Ovary (tissue), 3 donors: ENCODE measurements around the gene GET4.

ENCODE experiments used
- POLR2A ChIP-seq: fragments of 450-650 bp; IDR thresholded peaks from one replicate; pipeline ENCODE4 v1.6.1; 2017; ENCODE audit warnings: antibody characterized with exemption, mild to moderate bottlenecking, moderate library complexity
- TF ChIP-seq, protein P1 (sequence below), 3 donors: fragments of 450-650 bp in 2 of 3; fragments of 200-600 bp in 1 of 3; IDR thresholded peaks; one replicate each; pipeline versions ENCODE4 v1.5.1 to v1.8.0; 2016 to 2022; ENCODE audit warnings: antibody characterized with exemption in 3 of 3, mild to moderate bottlenecking in 1 of 3
- donor health status: DM: no; HTN: no; CAD: no.

DNA sequence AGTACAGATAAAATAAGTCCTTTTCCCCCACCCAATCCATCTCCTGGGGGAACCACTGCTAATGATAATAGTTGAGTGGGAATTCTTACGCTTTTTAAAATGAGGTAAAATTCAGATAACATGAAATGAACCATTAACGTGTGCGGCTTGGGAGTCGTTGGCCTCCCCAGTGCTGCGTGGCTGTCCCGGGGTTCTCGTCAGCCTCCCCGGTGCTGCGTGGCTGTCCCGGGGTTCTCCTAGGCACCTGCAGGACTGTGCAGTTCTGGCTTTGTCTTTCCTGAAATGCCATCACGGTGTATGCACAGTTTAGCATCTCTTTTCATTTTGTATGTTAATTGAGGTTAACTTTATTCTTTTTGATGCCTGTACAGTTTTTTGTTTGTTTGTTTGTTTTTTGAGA is 30.6 kb upstream of the GET4 start:
- TF ChIP-seq, protein P1, sequence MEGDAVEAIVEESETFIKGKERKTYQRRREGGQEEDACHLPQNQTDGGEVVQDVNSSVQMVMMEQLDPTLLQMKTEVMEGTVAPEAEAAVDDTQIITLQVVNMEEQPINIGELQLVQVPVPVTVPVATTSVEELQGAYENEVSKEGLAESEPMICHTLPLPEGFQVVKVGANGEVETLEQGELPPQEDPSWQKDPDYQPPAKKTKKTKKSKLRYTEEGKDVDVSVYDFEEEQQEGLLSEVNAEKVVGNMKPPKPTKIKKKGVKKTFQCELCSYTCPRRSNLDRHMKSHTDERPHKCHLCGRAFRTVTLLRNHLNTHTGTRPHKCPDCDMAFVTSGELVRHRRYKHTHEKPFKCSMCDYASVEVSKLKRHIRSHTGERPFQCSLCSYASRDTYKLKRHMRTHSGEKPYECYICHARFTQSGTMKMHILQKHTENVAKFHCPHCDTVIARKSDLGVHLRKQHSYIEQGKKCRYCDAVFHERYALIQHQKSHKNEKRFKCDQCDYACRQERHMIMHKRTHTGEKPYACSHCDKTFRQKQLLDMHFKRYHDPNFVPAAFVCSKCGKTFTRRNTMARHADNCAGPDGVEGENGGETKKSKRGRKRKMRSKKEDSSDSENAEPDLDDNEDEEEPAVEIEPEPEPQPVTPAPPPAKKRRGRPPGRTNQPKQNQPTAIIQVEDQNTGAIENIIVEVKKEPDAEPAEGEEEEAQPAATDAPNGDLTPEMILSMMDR (IDR thresholded peaks at IDR 0.05): no peak
- TF ChIP-seq POLR2A: no peak
